GM12878 (cell line): ENCODE data around the gene DBNDD2. TPM values are rescaled to one million over a fixed set of nuclear protein-coding genes. Genes with fewer than 3 reads are reported as not detected.

ENCODE experiments used
- ATAC-seq: fragments of 200-7000 bp; cut with Tn5 transposase; 3 replicates; pipeline ENCODE4 v1.9.1; 2020; ENCODE audit warnings: mild to moderate bottlenecking, moderate library complexity
- BruUV-seq: library from RNA; stranded (reverse); fragments of 400-500 nt; replicated peaks from 2 replicates; lab custom pipeline; 2021; lab: Mats Ljungman, UMichigan
- CTCF ChIA-PET: fragments of 300-600 bp; sonication (Branson Sonifier 250); formaldehyde crosslinking; extraction: SDS; loops from one replicate; lab custom pipeline; 2021; ENCODE audit warnings: inconsistent platforms; lab: Yijun Ruan, JAX
- POLR2A ChIA-PET: fragments of 350-600 bp; formaldehyde crosslinking; extraction: SDS; loops from one replicate; lab custom pipeline; 2021; ENCODE audit warnings: inconsistent platforms; lab: Charles Lee
- RAD21 ChIA-PET: fragments of 300-600 bp; sonication (Branson Sonifier 250); formaldehyde crosslinking; loops from one replicate; lab custom pipeline; 2023; ENCODE audit warnings: antibody characterized with exemption; ENCODE audit not compliant: unreplicated experiment; lab: Charles Lee
- SMC1A ChIA-PET: fragments of 300-600 bp; sonication (Branson Sonifier 250); formaldehyde crosslinking; loops from one replicate; lab custom pipeline; 2023; ENCODE audit not compliant: unreplicated experiment, uncharacterized antibody; lab: Charles Lee
- DNase-seq: peaks from one replicate; pipeline ENCODE4 v3.0.0-alpha.2; 2011; ENCODE audit warnings: low read depth, low spot score
- FAIRE-seq: peaks from 3 replicates; lab custom pipeline; 2011; peaks lifted over from hg19 to GRCh38; lab: Jason Lieb, UNC
- H2AFZ ChIP-seq: 2 replicates; pipeline ENCODE4 v1.6.0; 2011; ENCODE audit warnings: low read depth, low read length, control low read depth; ENCODE audit not compliant: control insufficient read depth
- H3K27ac ChIP-seq: 2 replicates; pipeline ENCODE4 v1.5.1; 2011; ENCODE audit warnings: control low read depth; ENCODE audit not compliant: control insufficient read depth, insufficient read depth
- H3K27me3 ChIP-seq, 2 experiments: replicated peaks in 1 of 2; 2 replicates each; pipeline versions ENCODE4 v1.6.0 to v1.6.1; 2011; ENCODE audit warnings: low read length in 1 of 2; ENCODE audit not compliant: control insufficient read depth in 2 of 2, insufficient read depth in 2 of 2
- H3K36me3 ChIP-seq, 2 experiments: 2 replicates each; pipeline ENCODE4 v1.5.1; 2011; ENCODE audit warnings: low read length in 1 of 2; ENCODE audit not compliant: control insufficient read depth in 2 of 2, insufficient read depth in 2 of 2
- H3K4me1 ChIP-seq: 2 replicates; pipeline ENCODE4 v1.6.1; 2011; ENCODE audit warnings: mild to moderate bottlenecking, low read length, moderate library complexity, mixed read lengths; ENCODE audit not compliant: control insufficient read depth, insufficient read depth
- H3K4me2 ChIP-seq: 2 replicates; pipeline ENCODE4 v1.6.0; 2011; ENCODE audit warnings: control low read depth; ENCODE audit not compliant: control insufficient read depth, insufficient read depth
- H3K4me3 ChIP-seq: fragments of 200-600 bp; sonication (generic); 2 replicates; pipeline ENCODE4 v1.5.1; 2016
- H3K79me2 ChIP-seq: 2 replicates; pipeline ENCODE4 v1.6.0; 2011; ENCODE audit warnings: low read length; ENCODE audit not compliant: control insufficient read depth, insufficient read depth
- H3K9ac ChIP-seq: 2 replicates; pipeline ENCODE4 v1.8.0; 2011; ENCODE audit warnings: low read length, control low read depth, mixed read lengths; ENCODE audit not compliant: control insufficient read depth, insufficient read depth
- H3K9me3 ChIP-seq: replicated peaks from 3 replicates; pipeline ENCODE4 v1.5.1; 2011; ENCODE audit warnings: mild to moderate bottlenecking, low read length; ENCODE audit not compliant: control insufficient read depth, insufficient read depth
- H4K20me1 ChIP-seq: 2 replicates; pipeline ENCODE4 v1.6.0; 2011; ENCODE audit not compliant: control insufficient read depth, insufficient read depth
- CEBPB ChIP-seq, 2 experiments: fragments of 150-350 bp in 1 of 2; IDR thresholded peaks; 2 replicates each; pipeline ENCODE4 v1.6.1; 2012 to 2014; ENCODE audit warnings: low read depth in 2 of 2, low read length in 2 of 2, borderline replicate concordance in 1 of 2, inconsistent platforms in 1 of 2
- RFX5 ChIP-seq: IDR thresholded peaks from 2 replicates; pipeline ENCODE4 v1.6.1; 2011; ENCODE audit warnings: low read depth, low read length, improper control_type of control experiment
- STAT1 ChIP-seq: fragments of 450-650 bp; conservative IDR thresholded peaks from 2 replicates; pipeline ENCODE4 v1.6.1; 2014; ENCODE audit warnings: antibody characterized with exemption, mild to moderate bottlenecking
- WGBS: methylation state at CpG from one replicate; pipeline ENCODE4 v1.1.6; 2016; ENCODE audit warnings: low lambda C conversion rate; ENCODE audit not compliant: insufficient replicate concordance, insufficient coverage; ENCODE audit errors: missing lambda C conversion rate; 5-methylcytosine and 5-hydroxymethylcytosine counted together
- in situ Hi-C: fragments of 300-500 bp; cut with MboI; formaldehyde crosslinking; loops from 9 replicates; pipeline ENCODE4 v1.14.3; 2018; ENCODE audit warnings: mixed read lengths
- intact Hi-C: fragments of 100-400 bp; cut with micrococcal nuclease; formaldehyde crosslinking; loops from one replicate; pipeline ENCODE4 v1.14.2; 2022; ENCODE audit not compliant: unreplicated experiment
- polyA plus RNA-seq, 11 experiments: library from polyadenylated mRNA; depleted of rRNA in 4 of 11; unstranded in 6 of 11; stranded (reverse) in 5 of 11; fragments of >200 nt; fragmentation: Nextera tagmentation in 4 of 11; fragmentation: Illumina TruSeq in 1 of 11; extraction: Ambion mirVana in 4 of 11; extraction: Trizol in 1 of 11; gene quantifications; 1 replicate in 1 of 11; 2 replicates in 10 of 11; pipeline versions ENCODE4 v1.2.1 to v1.2.3, GENCODE V29; 2011 to 2016; ENCODE audit warnings: inconsistent platforms in 2 of 11, missing spikeins in 2 of 11, low read depth in 1 of 11
- total RNA-seq, 4 experiments: library from RNA; depleted of rRNA in 3 of 4; stranded (reverse); fragments of >200 nt in 3 of 4; fragmentation: Illumina TruSeq in 1 of 4; extraction: Trizol in 1 of 4; gene quantifications; 2 replicates each; pipeline versions ENCODE4 v1.2.1 to v1.2.3, GENCODE V29; 2013 to 2021
- TF ChIP-seq, protein P1 (sequence below): fragments of 150-350 bp; IDR thresholded peaks from 2 replicates; pipeline ENCODE4 v1.6.1; 2014; ENCODE audit warnings: mild to moderate bottlenecking, low read depth, low read length
- TF ChIP-seq, protein P2 (sequence below): fragments of 450-650 bp; IDR thresholded peaks from 2 replicates; pipeline ENCODE4 v1.6.1; 2016; ENCODE audit warnings: mild to moderate bottlenecking, moderate library complexity, borderline replicate concordance

The DBNDD2 gene
- total and polyA plus RNA-seq, 10 of the 15 experiments (the other 5 are each of a cell fraction or from before 2014, with no cell fraction given): 0.17 to 5.7 (median 0.49) TPM; not detected in 1

DNA sequence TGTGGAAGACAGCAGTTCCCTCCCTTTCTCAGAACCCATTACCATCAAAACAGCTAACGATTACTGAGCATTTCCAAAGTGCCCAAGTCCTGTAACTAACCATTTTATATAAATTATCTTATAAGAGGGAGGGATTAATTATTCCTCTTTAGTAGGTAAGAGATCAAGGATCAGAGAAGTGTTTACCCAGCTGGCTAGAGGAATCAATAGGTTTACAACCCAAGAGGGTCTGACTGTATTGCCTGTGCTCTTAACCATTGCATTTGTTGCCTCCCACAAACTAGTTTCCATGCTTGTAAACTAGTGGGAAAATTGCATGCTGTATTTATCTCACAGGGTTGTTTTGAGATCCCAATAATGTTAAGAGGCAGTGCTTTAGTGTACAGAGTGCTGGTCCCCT is 3.7 kb upstream of the DBNDD2 start:
- TF ChIP-seq RFX5: no peak
- TF ChIP-seq CEBPB (IDR thresholded peaks at IDR 0.05; ENCODE audit: borderline replicate concordance in 1 of 2, low read depth in 2 of 2, low read length in 2 of 2): no peak
- no peak for TF ChIP-seq STAT1
- TF ChIP-seq, protein P1, sequence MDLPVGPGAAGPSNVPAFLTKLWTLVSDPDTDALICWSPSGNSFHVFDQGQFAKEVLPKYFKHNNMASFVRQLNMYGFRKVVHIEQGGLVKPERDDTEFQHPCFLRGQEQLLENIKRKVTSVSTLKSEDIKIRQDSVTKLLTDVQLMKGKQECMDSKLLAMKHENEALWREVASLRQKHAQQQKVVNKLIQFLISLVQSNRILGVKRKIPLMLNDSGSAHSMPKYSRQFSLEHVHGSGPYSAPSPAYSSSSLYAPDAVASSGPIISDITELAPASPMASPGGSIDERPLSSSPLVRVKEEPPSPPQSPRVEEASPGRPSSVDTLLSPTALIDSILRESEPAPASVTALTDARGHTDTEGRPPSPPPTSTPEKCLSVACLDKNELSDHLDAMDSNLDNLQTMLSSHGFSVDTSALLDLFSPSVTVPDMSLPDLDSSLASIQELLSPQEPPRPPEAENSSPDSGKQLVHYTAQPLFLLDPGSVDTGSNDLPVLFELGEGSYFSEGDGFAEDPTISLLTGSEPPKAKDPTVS: no peak
- TF ChIP-seq, protein P2, sequence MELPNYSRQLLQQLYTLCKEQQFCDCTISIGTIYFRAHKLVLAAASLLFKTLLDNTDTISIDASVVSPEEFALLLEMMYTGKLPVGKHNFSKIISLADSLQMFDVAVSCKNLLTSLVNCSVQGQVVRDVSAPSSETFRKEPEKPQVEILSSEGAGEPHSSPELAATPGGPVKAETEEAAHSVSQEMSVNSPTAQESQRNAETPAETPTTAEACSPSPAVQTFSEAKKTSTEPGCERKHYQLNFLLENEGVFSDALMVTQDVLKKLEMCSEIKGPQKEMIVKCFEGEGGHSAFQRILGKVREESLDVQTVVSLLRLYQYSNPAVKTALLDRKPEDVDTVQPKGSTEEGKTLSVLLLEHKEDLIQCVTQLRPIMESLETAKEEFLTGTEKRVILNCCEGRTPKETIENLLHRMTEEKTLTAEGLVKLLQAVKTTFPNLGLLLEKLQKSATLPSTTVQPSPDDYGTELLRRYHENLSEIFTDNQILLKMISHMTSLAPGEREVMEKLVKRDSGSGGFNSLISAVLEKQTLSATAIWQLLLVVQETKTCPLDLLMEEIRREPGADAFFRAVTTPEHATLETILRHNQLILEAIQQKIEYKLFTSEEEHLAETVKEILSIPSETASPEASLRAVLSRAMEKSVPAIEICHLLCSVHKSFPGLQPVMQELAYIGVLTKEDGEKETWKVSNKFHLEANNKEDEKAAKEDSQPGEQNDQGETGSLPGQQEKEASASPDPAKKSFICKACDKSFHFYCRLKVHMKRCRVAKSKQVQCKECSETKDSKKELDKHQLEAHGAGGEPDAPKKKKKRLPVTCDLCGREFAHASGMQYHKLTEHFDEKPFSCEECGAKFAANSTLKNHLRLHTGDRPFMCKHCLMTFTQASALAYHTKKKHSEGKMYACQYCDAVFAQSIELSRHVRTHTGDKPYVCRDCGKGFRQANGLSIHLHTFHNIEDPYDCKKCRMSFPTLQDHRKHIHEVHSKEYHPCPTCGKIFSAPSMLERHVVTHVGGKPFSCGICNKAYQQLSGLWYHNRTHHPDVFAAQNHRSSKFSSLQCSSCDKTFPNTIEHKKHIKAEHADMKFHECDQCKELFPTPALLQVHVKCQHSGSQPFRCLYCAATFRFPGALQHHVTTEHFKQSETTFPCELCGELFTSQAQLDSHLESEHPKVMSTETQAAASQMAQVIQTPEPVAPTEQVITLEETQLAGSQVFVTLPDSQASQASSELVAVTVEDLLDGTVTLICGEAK: no peak
- DNase-seq (no peak), ATAC-seq (no peak), FAIRE-seq (no peak)
- ChIA-PET CTCF (interaction anchor here (0.6 to 2.2 kb wide), 6 partner anchors 11 to 92 kb away, joined by 3 to 9 read pairs (median 4); partner anchors contain the start of gene PIGT), SMC1A (interaction anchor here (1.0 kb wide), 1 partner anchor 33 kb away, joined by 3 read pairs; no protein-coding TSS in a partner anchor), RAD21 (interaction anchor here (1.5 kb wide), 2 partner anchors 11 to 32 kb away, joined by 3 to 5 read pairs; partner anchors contain the start of gene PIGT), POLR2A (no interaction called here)
- 75% methylated on average over 1 of the region's 1 CpG for WGBS
- Histone ChIP-seq H3K9me3 (peaks cover 15% of the 10 kb centered on the region; the same call in 2 of the 3 replicates), H3K4me3 (no peak overlapping the region), H3K9ac (no peak overlapping the region), H3K27me3 (peaks cover 3 to 6% of the 10 kb centered on the region in 2 experiments; a peak in 3 of 4 replicates), H2AFZ (no peak overlapping the region), H4K20me1 (no peaks in the 10 kb centered on the region), H3K27ac (no peak overlapping the region), H3K4me1 (0 out of 2 replicates have a peak, but pooled peaks cover 3% of the 10 kb centered on the region), H3K36me3 (no peaks in the 10 kb centered on the region; a peak in 1 of 4 replicates), H3K79me2 (no peaks in the 10 kb centered on the region), H3K4me2 (no peak overlapping the region)
- in situ Hi-C loops (no loop called here), intact Hi-C loops (no loop called here)
- BruUV-seq: no TSS peak
